ENCODE measurements around the gene TRIM42.

Gene TRIM42

DNA sequence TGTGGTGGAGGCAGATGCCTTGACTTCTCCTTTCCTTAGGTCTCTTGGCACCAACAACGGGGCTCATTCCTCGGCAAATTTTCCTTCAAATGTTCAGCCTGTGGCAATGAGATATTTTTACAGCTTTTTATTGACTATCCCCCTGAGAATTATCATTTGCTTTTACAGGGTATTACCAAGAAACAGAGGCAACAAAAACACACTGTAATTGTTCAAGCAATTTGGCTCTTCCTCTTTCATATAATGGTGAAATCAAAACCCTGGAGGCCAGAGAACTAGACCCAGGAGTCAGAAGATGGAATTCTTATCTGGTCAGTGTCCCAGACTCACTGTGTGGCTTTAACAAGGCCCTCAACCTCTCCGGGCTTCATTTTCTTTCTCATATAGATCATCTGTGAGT, 40.1 kb downstream of the TRIM42 start:
- TF ChIP-seq, protein P1, sequence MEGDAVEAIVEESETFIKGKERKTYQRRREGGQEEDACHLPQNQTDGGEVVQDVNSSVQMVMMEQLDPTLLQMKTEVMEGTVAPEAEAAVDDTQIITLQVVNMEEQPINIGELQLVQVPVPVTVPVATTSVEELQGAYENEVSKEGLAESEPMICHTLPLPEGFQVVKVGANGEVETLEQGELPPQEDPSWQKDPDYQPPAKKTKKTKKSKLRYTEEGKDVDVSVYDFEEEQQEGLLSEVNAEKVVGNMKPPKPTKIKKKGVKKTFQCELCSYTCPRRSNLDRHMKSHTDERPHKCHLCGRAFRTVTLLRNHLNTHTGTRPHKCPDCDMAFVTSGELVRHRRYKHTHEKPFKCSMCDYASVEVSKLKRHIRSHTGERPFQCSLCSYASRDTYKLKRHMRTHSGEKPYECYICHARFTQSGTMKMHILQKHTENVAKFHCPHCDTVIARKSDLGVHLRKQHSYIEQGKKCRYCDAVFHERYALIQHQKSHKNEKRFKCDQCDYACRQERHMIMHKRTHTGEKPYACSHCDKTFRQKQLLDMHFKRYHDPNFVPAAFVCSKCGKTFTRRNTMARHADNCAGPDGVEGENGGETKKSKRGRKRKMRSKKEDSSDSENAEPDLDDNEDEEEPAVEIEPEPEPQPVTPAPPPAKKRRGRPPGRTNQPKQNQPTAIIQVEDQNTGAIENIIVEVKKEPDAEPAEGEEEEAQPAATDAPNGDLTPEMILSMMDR (IDR thresholded peaks at IDR 0.05; ENCODE audit: insufficient read depth, low read length, poor library complexity, severe bottlenecking) = no peak
- DNase-seq (ENCODE audit: extremely low read depth, insufficient read length) = no peak
- no peaks in the 10 kb centered on the region for H3K36me3 ChIP-seq (ENCODE audit: control insufficient read depth, insufficient read depth, low read length)
- H3K4me3 ChIP-seq (replicated peaks; ENCODE audit: low read depth, low read length) = no peak overlapping the region
- no peaks in the 10 kb centered on the region for H3K27me3 ChIP-seq (replicated peaks; ENCODE audit: control insufficient read depth, insufficient read depth, low read length)

GRCh38 chr3:140719841-140720614, 42.2 kb downstream of the TRIM42 start:
- TF ChIP-seq, protein P1 (IDR thresholded peaks at IDR 0.05; ENCODE audit: insufficient read depth, low read length, poor library complexity, severe bottlenecking) = no peak
- Histone ChIP-seq H3K27me3 (replicated peaks; ENCODE audit: control insufficient read depth, insufficient read depth, low read length) (no peaks in the 10 kb centered on the region), H3K36me3 (ENCODE audit: control insufficient read depth, insufficient read depth, low read length) (no peaks in the 10 kb centered on the region), H3K4me3 (replicated peaks; ENCODE audit: low read depth, low read length) (no peak overlapping the region)
- no peak for DNase-seq (ENCODE audit: extremely low read depth, insufficient read length)

DNA sequence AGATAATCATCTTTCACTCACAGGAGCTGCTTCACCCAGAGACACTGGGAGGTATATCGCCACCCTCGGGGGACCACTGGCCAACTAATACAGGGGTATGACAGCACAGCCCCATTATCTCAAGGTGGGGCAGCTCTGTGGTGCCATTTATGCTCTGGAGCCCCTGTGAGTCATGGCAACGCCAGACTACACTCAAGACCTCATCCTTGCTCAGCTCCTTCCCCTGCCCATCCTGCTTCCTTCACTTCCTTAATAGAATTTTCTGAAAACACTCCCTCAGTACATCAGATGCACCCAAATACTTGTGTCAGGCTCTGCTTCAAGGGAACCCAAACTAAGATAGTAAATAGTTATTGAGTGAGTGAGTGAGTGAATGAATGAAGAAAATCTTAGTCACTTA, 45.7 kb downstream of the TRIM42 start:
- H3K36me3 ChIP-seq (ENCODE audit: control insufficient read depth, insufficient read depth, low read length) = no peaks in the 10 kb centered on the region

GRCh38 chr3:140724856-140725812, 47.3 kb downstream of the TRIM42 start:
- DNase-seq (ENCODE audit: extremely low read depth, insufficient read length) = no peak
- Histone ChIP-seq H3K27me3 (replicated peaks; ENCODE audit: control insufficient read depth, insufficient read depth, low read length) (no peaks in the 10 kb centered on the region), H3K4me3 (replicated peaks; ENCODE audit: low read depth, low read length) (no peak overlapping the region), H3K36me3 (ENCODE audit: control insufficient read depth, insufficient read depth, low read length) (no peaks in the 10 kb centered on the region)
- TF ChIP-seq, protein P1 (IDR thresholded peaks at IDR 0.05; ENCODE audit: insufficient read depth, low read length, poor library complexity, severe bottlenecking) = no peak

More for the DNA sequence above, 45.7 kb downstream of the TRIM42 start:
- TF ChIP-seq, protein P1 (IDR thresholded peaks at IDR 0.05; ENCODE audit: insufficient read depth, low read length, poor library complexity, severe bottlenecking) = no peak
- no peak overlapping the region for H3K4me3 ChIP-seq (replicated peaks; ENCODE audit: low read depth, low read length)
- no peaks in the 10 kb centered on the region for H3K27me3 ChIP-seq (replicated peaks; ENCODE audit: control insufficient read depth, insufficient read depth, low read length)
- DNase-seq (ENCODE audit: extremely low read depth, insufficient read length) = no peak

- Histone ChIP-seq H3K36me3 (ENCODE audit: control insufficient read depth, insufficient read depth, low read length) (no peaks in the 10 kb centered on the region), H3K4me3 (replicated peaks; ENCODE audit: low read depth, low read length) (no peak overlapping the region), H3K27me3 (replicated peaks; ENCODE audit: control insufficient read depth, insufficient read depth, low read length) (no peaks in the 10 kb centered on the region)
- TF ChIP-seq, protein P1 (IDR thresholded peaks at IDR 0.05; ENCODE audit: insufficient read depth, low read length, poor library complexity, severe bottlenecking) = no peak
- DNase-seq (ENCODE audit: extremely low read depth, insufficient read length) = no peak
These were observed 48.2 kb downstream of the TRIM42 start for GRCh38 chr3:140726066-140726465.
